Heart left ventricle (tissue), 13 donors: Measurements from ENCODE around the gene CEP350.

Source experiments
- POLR2A ChIP-seq, 2 donors: fragments of 450-650 bp; IDR thresholded peaks; one replicate each; pipeline ENCODE4 v1.6.1; 2017; ENCODE audit warnings: antibody characterized with exemption in 2 of 2, mild to moderate bottlenecking in 2 of 2, moderate library complexity in 2 of 2
- TF ChIP-seq, protein P1 (sequence below), 12 donors: fragments of 200-600 bp; sonication (generic) in 4 of 12; IDR thresholded peaks; one replicate each; pipeline versions ENCODE4 v1.5.0 to v1.8.0; 2018 to 2022; ENCODE audit warnings: antibody characterized with exemption in 12 of 12, mild to moderate bottlenecking in 5 of 12
- donor health status: ischemic (EF 13 %, LVEDD 7.1; RV severe dilation, severe dysfunction).
- donor health status: DM: no; HTN: yes; CAD: no.
- donor health status: DM: no; HTN: no; CAD: no.
- donor health status: ischemic (EF 25% LVEDD 6.9; RV normal size, moderate dysfunction).
- donor health status: ischemic (EF 25% LVEDD 5.7; RV mildly dilated, moderate dysfunction).
- donor health status: ischemic (EF 35%, LVEDD 5.7; RV mildly dilated, moderate dysfunction).
- donor health status: nonischemic (EF 11% LVEDD 7.7; RV severe dilation, severe dysfunction).
- donor health status: DM: yes; HTN: yes; CAD: no.
- donor health status: PGD.
- donor health status: ischemic (EF 29% LVEDD 5.4; RV normal size, mild dysfunction).
- donor health status: nonischemic (EF 23%, LVEDD 6.1; RV moderate dilation, normal function).

DNA sequence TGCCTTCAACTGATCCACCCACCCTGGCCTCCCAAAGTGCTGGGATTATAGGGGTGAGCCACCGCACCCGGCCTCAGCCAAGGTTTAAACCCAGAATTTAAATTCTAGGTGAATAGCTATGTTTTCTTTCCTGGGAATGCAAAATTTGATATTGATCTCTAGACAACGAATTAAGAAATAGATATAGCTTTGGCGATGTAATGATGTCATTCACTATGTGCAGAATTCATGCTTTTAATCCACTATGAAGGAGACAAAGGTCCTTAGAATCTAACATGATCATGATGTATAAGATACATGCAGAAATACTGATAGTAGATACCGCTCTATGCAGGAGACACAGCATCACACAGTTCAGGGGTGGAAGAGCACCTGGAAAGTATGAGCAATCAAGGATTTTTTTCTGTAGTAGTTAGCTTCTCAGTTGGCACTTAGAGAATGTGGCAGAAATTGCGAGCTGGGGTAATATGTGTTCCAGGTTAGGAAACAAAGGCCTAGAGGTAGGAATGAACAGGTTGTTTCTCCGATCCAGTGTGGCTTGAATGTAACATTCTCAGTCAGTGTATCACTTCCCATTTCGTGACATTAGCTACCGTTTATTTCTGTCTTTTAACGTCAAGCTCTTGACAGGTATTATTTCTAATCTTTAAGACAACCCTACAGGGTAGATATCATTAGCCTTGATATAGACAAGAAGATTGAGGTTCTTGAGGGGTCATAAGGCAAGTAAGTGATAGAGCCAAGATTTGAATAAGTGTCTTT lies 3.0 kb upstream of the CEP350 start:
- TF ChIP-seq, protein P1, sequence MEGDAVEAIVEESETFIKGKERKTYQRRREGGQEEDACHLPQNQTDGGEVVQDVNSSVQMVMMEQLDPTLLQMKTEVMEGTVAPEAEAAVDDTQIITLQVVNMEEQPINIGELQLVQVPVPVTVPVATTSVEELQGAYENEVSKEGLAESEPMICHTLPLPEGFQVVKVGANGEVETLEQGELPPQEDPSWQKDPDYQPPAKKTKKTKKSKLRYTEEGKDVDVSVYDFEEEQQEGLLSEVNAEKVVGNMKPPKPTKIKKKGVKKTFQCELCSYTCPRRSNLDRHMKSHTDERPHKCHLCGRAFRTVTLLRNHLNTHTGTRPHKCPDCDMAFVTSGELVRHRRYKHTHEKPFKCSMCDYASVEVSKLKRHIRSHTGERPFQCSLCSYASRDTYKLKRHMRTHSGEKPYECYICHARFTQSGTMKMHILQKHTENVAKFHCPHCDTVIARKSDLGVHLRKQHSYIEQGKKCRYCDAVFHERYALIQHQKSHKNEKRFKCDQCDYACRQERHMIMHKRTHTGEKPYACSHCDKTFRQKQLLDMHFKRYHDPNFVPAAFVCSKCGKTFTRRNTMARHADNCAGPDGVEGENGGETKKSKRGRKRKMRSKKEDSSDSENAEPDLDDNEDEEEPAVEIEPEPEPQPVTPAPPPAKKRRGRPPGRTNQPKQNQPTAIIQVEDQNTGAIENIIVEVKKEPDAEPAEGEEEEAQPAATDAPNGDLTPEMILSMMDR (IDR thresholded peaks at IDR 0.05) = no peak
- no peak for TF ChIP-seq POLR2A (IDR thresholded peaks at IDR 0.05)
